Central memory CD4-positive, alpha-beta T cell (primary cell): ENCODE data around the gene IL1RN.

Experiments
- DNase-seq: peaks from one replicate; pipeline ENCODE4 v3.0.0; 2022

IL1RN gene

GRCh38 chr2:113129519-113130078 is 2.2 kb downstream of the IL1RN start:
- no peak for DNase-seq

- DNase-seq: no peak
These were observed 4.2 kb downstream of the IL1RN start for GRCh38 chr2:113131352-113132185.

- no peak for DNase-seq
These were observed 5.1 kb downstream of the IL1RN start for GRCh38 chr2:113132414-113133021.

GRCh38 chr2:113133704-113134598 is 6.6 kb downstream of the IL1RN start:
- no peak for DNase-seq

GRCh38 chr2:113134717-113135116 is 7.3 kb downstream of the IL1RN start:
- DNase-seq: no peak

GRCh38 chr2:113135317-113135716 is 7.9 kb downstream of the IL1RN start:
- DNase-seq: no peak

- DNase-seq: peak; percentile 26
These were observed 9.7 kb downstream of the IL1RN start for GRCh38 chr2:113136828-113137775.

GRCh38 chr2:113137827-113138226 is 10.4 kb downstream of the IL1RN start:
- DNase-seq: no peak

GRCh38 chr2:113138428-113139322 is 11.3 kb downstream of the IL1RN start:
- DNase-seq: peak; percentile 72

- DNase-seq: no peak
These were observed 14.1 kb downstream of the IL1RN start for GRCh38 chr2:113141451-113141850.

- DNase-seq: no peak
These were observed 14.9 kb downstream of the IL1RN start for GRCh38 chr2:113142290-113142689.

GRCh38 chr2:113144259-113144658 is 16.9 kb downstream of the IL1RN start:
- DNase-seq: no peak

- no peak for DNase-seq
These were observed 21.5 kb downstream of the IL1RN start for GRCh38 chr2:113148606-113149552.

GRCh38 chr2:113149553-113150257 is 22.3 kb downstream of the IL1RN start:
- DNase-seq: no peak

- no peak for DNase-seq
These were observed 22.8 kb downstream of the IL1RN start for GRCh38 chr2:113150258-113150601.

- no peak for DNase-seq
These were observed 27.9 kb downstream of the IL1RN start for GRCh38 chr2:113155331-113155730.

- DNase-seq: no peak
These were observed 29.1 kb downstream of the IL1RN start for GRCh38 chr2:113156278-113157117.
